Measurements from ENCODE around the gene PLCB3.
"Not testable (repeated sequence)": the region's sequence is repeated elsewhere in the genome, so short reads cannot be mapped to it uniquely, and the experiment has no call there.

The PLCB3 gene

DNA sequence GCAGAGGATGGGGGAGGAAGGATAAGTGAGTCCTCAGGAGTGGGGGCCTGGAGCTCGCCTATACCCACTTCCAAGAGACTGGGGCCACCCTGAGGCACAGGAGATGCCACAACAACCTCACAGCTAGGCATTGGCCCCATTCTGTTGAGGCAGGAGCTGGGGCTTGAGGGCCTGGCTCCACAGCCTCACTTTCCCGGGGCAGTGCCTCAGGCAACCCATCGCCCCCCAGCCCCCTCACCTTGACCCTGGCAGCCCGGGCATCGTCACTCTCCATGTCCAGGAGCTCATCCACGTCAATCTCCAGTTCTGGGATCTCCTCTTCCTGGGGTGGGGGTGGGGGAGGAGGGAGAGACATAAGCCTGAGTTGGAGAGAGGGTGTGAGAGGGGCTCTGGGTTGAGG is 6.4 kb upstream of the PLCB3 start:
- H3K4me3 ChIP-seq (ENCODE audit: insufficient read depth, low read depth, low read length, poor library complexity, severe bottlenecking): peak overlapping the region; percentile 20
- peaks cover 38% of the 10 kb centered on the region for H3K4me1 ChIP-seq (ENCODE audit: control insufficient read depth, insufficient read depth, low read length, poor library complexity, severe bottlenecking)
- no peak for DNase-seq
- no peaks in the 10 kb centered on the region for H3K27me3 ChIP-seq (replicated peaks; ENCODE audit: control insufficient read depth, insufficient read depth, low read length, poor library complexity, severe bottlenecking)
- H3K27ac ChIP-seq (ENCODE audit: insufficient read depth, low read length, poor library complexity, severe bottlenecking): peak overlapping the region; percentile 66
- no peaks in the 10 kb centered on the region for H3K36me3 ChIP-seq (ENCODE audit: control insufficient read depth, insufficient read depth, low read length)
- no peaks in the 10 kb centered on the region for H3K9me3 ChIP-seq (ENCODE audit: control insufficient read depth, low read length)

DNA sequence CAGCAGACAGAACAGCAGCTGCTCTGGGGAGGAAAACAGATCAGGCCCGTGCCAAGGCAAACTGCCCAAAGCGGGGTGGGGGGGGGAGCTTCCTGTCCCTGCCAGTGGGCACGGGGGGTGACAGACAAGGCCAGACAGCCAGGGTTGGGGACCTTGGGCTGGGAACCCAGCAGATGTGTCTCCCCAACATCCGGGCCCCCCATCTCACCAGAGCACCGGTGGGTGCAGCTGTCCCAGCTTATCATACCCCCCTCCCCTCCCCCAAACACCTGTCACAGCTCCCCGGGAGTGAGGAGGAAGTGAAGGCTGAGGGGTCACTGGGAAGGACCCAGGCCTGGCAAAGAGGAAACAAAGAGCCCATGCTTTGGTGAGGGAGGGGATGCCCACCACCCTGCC is 5.9 kb upstream of the PLCB3 start:
- H3K4me3 ChIP-seq (ENCODE audit: insufficient read depth, low read depth, low read length, poor library complexity, severe bottlenecking): peak overlapping the region; percentile 20

DNA sequence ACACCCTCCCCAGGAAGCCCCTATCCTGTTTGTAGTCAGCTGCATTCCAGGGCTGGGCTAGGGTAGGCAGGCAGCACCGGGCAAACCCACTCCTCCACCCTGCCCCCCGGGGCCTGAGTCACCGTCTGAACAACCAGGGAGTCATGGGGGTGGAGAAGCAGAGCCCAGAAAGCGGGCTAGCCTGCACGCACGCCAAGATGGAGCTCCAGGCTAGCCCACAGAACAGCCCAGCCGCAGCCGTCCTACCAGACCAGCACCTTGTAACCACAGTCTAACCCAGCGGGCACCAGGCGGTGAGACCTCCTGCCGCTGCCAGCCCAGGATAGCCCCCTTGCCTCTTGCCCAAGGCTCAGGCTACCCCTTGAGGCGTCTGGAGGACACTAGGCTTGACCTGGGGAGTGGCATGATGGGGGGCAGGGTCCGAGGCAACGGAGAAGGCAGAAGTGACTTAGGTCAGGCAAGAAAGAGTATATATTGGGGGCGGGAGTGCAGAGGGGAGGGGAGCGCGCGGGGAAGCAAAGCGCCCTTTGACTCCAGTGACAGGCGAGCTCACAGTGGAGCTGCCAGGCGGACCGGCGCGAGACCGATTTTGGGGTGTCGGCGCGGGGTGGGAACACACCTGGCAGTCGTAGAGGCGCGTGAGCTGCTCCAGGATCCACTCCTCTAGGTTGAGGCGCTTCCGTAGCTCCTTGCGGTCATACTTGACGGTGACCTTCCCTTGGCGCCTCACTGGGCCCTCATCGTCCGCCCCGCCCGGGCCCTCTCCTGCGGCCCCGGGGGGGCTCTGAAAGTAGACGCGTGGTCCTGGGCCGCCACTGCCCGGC is 5.3 kb upstream of the PLCB3 start:
- peaks cover 41% of the 10 kb centered on the region for H3K4me1 ChIP-seq (ENCODE audit: control insufficient read depth, insufficient read depth, low read length, poor library complexity, severe bottlenecking)
- H3K36me3 ChIP-seq (ENCODE audit: control insufficient read depth, insufficient read depth, low read length): no peaks in the 10 kb centered on the region
- H3K27ac ChIP-seq (ENCODE audit: insufficient read depth, low read length, poor library complexity, severe bottlenecking): peak overlapping the region; percentile 66
- no peaks in the 10 kb centered on the region for H3K27me3 ChIP-seq (replicated peaks; ENCODE audit: control insufficient read depth, insufficient read depth, low read length, poor library complexity, severe bottlenecking)
- H3K4me3 ChIP-seq (ENCODE audit: insufficient read depth, low read depth, low read length, poor library complexity, severe bottlenecking): peak overlapping the region; percentile 63
- DNase-seq: peak; percentile 35 to 71 (median 64)
- H3K9me3 ChIP-seq (ENCODE audit: control insufficient read depth, low read length): no peaks in the 10 kb centered on the region

More for the DNA sequence above, 5.9 kb upstream of the PLCB3 start:
- Histone ChIP-seq H3K36me3 (ENCODE audit: control insufficient read depth, insufficient read depth, low read length) (no peaks in the 10 kb centered on the region), H3K4me1 (ENCODE audit: control insufficient read depth, insufficient read depth, low read length, poor library complexity, severe bottlenecking) (peaks cover 38% of the 10 kb centered on the region), H3K9me3 (ENCODE audit: control insufficient read depth, low read length) (no peaks in the 10 kb centered on the region), H3K27me3 (replicated peaks; ENCODE audit: control insufficient read depth, insufficient read depth, low read length, poor library complexity, severe bottlenecking) (no peaks in the 10 kb centered on the region), H3K27ac (ENCODE audit: insufficient read depth, low read length, poor library complexity, severe bottlenecking) (peak overlapping the region; percentile 66)
- peak; percentile 24 to 50 (median 36) for DNase-seq

DNA sequence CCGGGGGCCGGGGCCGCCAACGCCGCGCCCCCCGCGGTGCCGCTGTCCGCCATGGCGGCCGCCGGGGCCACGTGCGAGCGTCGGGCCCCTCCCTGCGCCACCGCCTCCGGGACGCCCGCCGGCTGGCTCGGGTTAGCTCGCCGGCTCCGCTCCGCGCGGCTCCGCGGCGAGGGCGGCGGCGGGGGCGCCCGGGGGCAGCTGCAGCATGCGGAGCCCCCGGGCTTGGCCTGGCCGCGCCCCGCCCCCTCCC is 4.8 kb upstream of the PLCB3 start:
- not testable (repeated sequence) for H3K9me3 ChIP-seq (ENCODE audit: control insufficient read depth, low read length); H3K27ac ChIP-seq (ENCODE audit: insufficient read depth, low read length, poor library complexity, severe bottlenecking); DNase-seq; H3K36me3 ChIP-seq (ENCODE audit: control insufficient read depth, insufficient read depth, low read length); H3K27me3 ChIP-seq (replicated peaks; ENCODE audit: control insufficient read depth, insufficient read depth, low read length, poor library complexity, severe bottlenecking)
- Histone ChIP-seq H3K4me1 (ENCODE audit: control insufficient read depth, insufficient read depth, low read length, poor library complexity, severe bottlenecking) (peaks cover 42% of the 10 kb centered on the region), H3K4me3 (ENCODE audit: insufficient read depth, low read depth, low read length, poor library complexity, severe bottlenecking) (peak overlapping the region; percentile 78)

DNA sequence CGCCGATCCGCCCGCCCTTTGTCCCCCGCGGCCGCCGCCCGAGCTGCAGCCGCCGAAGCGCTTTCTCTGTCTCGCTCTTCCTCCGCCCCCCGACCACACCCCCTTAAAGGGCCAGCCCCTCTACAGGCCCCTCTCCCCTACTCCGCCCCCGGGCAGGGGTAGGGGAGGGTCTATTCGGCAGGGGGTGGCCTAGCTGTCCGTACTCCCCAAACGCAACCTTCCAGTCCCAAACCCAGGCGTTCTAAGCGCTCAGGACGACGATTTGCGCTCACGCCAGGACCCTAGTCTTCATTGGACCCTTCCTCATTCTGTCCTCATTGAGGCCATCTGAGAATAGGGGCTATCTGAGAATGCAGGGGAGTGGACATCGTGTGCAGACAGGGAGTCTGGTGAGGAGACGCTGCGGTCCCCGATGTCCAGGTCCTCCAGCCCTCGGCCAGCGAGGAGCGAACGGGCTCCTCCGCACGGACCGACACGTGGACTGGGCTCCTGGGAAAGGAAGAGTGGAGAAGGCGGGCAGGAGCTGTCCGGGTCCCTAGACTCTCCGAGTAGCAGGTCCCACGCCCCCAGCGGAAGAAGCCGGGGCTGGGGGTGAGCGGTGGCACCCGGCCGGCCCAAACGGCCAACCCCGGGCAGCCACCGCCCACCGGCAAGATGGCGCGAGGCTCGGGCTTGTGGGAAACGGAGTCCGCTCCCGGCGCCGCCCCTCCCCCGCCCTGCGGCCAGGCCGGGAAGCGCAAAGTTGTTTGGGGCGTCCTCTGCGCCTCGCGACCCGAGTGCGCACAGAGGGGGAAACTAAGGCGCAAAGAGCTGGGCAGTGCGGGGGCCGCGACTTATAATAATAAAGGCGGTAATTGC is 4.2 kb upstream of the PLCB3 start, which contains the start of gene PPP1R14B:
Gene PPP1R14B (minus strand): TSS at position 73 of the 858 bp plus-strand sequence. CDS start 270 bp downstream, outside the sequence.
- Histone ChIP-seq H3K27me3 (replicated peaks; ENCODE audit: control insufficient read depth, insufficient read depth, low read length, poor library complexity, severe bottlenecking) (no peaks in the 10 kb centered on the region), H3K4me1 (ENCODE audit: control insufficient read depth, insufficient read depth, low read length, poor library complexity, severe bottlenecking) (peaks cover 44% of the 10 kb centered on the region), H3K9me3 (ENCODE audit: control insufficient read depth, low read length) (no peaks in the 10 kb centered on the region), H3K4me3 (ENCODE audit: insufficient read depth, low read depth, low read length, poor library complexity, severe bottlenecking) (peak within 1 kb of the TSS; percentile 78), H3K36me3 (ENCODE audit: control insufficient read depth, insufficient read depth, low read length) (no peaks in the 10 kb centered on the region), H3K27ac (ENCODE audit: insufficient read depth, low read length, poor library complexity, severe bottlenecking) (peak within 1 kb of the TSS; percentile 66)
- DNase-seq: peak; percentile 61 to 69 (median 63)

DNA sequence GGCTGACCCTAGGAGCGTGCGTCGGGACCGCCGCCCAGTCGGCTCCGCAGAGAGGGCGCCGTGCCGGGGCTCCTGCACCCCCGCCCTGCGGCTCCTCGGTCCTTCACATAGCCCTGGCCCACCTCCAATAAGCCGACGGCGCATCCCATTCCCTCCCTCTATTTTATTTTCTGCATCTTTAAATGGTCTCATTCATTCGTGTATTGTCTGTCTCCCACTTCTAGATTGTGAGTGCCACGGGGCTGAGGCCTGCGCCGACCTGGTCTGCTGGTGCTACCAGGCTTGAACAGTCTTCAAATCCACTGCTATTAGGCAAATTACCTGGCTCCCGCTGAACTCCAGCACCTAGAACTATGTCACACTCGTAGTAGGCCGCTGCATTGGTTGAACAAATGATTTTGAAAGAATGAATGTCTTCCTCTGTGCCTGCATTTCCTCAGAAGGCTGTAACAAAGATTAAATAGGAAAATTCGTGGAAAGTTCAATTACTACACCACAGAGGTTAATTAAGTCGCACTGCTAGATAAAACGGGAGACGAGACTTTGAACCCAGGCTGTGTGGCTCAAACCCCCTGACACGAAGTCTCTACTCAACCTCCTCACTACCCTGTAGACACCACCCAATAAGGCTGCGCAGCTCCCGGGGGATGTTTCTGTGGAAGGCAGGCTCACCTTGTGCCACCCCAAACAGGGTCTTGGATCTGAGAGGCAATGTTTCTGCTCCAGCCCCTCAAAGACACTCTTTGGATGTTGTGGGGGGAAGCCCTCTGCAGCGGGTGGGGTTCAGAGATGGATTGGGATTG is 3.4 kb upstream of the PLCB3 start:
- no peaks in the 10 kb centered on the region for H3K9me3 ChIP-seq (ENCODE audit: control insufficient read depth, low read length)
- H3K27ac ChIP-seq (ENCODE audit: insufficient read depth, low read length, poor library complexity, severe bottlenecking): no peak overlapping the region
- DNase-seq: no peak
- H3K4me1 ChIP-seq (ENCODE audit: control insufficient read depth, insufficient read depth, low read length, poor library complexity, severe bottlenecking): peaks cover 46% of the 10 kb centered on the region
- no peaks in the 10 kb centered on the region for H3K27me3 ChIP-seq (replicated peaks; ENCODE audit: control insufficient read depth, insufficient read depth, low read length, poor library complexity, severe bottlenecking)
- no peaks in the 10 kb centered on the region for H3K36me3 ChIP-seq (ENCODE audit: control insufficient read depth, insufficient read depth, low read length)
- H3K4me3 ChIP-seq (ENCODE audit: insufficient read depth, low read depth, low read length, poor library complexity, severe bottlenecking): peak overlapping the region; percentile 78

DNA sequence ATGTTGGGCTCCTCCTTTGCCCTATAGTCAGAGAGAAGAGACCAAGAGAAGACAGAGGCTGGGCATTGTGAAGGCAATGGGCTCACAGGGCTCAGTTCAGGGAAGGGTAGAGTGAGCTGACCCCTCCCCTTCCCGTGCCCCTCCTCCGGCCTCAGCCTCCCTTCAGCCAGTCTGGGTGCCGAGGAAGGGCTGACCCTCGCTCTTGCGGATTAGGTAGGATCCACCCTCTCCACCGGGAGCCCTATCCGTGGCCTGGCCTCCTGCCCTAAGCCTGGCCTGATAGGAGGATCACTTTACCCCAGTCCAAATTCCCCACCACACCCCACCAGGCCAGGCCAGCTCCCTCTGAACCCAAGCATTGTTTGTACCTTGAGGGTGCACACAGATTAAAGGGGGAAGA is 2.8 kb upstream of the PLCB3 start:
- Histone ChIP-seq H3K4me3 (ENCODE audit: insufficient read depth, low read depth, low read length, poor library complexity, severe bottlenecking) (no peak overlapping the region), H3K9me3 (ENCODE audit: control insufficient read depth, low read length) (no peaks in the 10 kb centered on the region), H3K27me3 (replicated peaks; ENCODE audit: control insufficient read depth, insufficient read depth, low read length, poor library complexity, severe bottlenecking) (no peaks in the 10 kb centered on the region), H3K4me1 (ENCODE audit: control insufficient read depth, insufficient read depth, low read length, poor library complexity, severe bottlenecking) (peaks cover 46% of the 10 kb centered on the region), H3K36me3 (ENCODE audit: control insufficient read depth, insufficient read depth, low read length) (no peaks in the 10 kb centered on the region), H3K27ac (ENCODE audit: insufficient read depth, low read length, poor library complexity, severe bottlenecking) (no peak overlapping the region)
- DNase-seq: no peak

DNA sequence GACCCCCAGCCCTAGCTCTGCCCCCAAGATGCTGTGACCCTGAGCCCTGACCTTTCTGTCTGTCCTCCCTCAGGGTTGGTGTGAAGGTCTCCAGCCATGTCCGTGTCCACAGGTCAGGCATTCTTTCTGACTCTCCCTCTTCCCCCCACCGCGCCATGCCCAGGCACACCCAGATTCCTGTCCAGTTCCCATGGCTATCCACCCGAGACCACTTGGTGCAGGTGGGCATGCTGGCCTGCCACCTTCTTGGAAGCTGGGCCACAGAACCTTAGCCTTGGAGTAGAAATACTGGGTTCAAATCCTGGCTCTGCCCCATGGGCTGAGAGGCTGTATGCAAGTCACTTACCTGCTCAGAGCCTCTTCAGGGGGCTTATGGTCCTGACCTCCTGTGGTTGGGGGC is 2.3 kb upstream of the PLCB3 start:
- Histone ChIP-seq H3K36me3 (ENCODE audit: control insufficient read depth, insufficient read depth, low read length) (no peaks in the 10 kb centered on the region), H3K27me3 (replicated peaks; ENCODE audit: control insufficient read depth, insufficient read depth, low read length, poor library complexity, severe bottlenecking) (no peaks in the 10 kb centered on the region), H3K4me1 (ENCODE audit: control insufficient read depth, insufficient read depth, low read length, poor library complexity, severe bottlenecking) (peaks cover 46% of the 10 kb centered on the region), H3K27ac (ENCODE audit: insufficient read depth, low read length, poor library complexity, severe bottlenecking) (no peak overlapping the region), H3K4me3 (ENCODE audit: insufficient read depth, low read depth, low read length, poor library complexity, severe bottlenecking) (no peak overlapping the region), H3K9me3 (ENCODE audit: control insufficient read depth, low read length) (no peaks in the 10 kb centered on the region)
- no peak for DNase-seq

DNA sequence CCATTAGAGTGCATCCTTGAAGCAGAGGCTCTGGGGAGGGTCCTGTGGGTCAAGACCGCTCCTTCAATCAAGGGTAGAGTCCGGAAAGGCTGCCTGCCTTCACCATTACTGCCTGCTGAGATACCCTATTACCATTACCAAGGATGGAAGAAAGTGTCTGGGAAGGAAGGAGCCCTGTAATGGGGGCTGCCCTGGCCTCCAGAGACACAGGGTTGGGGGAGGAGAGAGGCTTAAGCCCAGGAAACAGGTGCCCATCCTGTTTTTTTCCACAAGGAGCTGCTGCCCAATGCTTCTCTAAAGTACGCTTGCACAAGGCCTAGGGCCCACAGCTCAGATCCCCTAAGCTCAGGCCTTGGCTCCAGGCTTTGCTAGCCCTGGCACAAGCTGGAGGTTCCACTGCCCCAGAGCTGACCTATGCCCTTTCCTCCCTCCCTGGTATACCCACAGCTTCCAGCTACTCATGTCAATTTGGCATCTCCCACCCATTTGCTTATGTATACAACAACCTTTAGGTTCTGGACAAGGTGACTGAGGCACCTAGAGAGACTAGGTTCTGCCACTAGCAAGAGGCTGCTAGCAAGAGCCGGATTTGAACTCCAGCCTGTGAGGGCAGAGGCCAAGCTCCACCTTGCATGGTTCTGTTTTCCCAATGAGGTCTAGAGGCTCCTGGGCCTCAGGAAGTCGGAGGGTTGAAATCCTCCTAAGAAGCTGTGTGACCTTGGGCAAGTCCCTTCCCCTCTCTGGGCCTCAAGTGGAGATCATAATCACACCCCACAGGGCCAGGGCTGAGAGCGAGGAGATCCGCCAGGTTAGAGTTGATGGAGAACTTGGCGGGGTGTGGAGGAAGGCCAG is 1.5 kb upstream of the PLCB3 start:
- Histone ChIP-seq H3K4me3 (ENCODE audit: insufficient read depth, low read depth, low read length, poor library complexity, severe bottlenecking) (no peak overlapping the region), H3K36me3 (ENCODE audit: control insufficient read depth, insufficient read depth, low read length) (no peaks in the 10 kb centered on the region), H3K4me1 (ENCODE audit: control insufficient read depth, insufficient read depth, low read length, poor library complexity, severe bottlenecking) (peaks cover 44% of the 10 kb centered on the region), H3K27ac (ENCODE audit: insufficient read depth, low read length, poor library complexity, severe bottlenecking) (no peak overlapping the region), H3K27me3 (replicated peaks; ENCODE audit: control insufficient read depth, insufficient read depth, low read length, poor library complexity, severe bottlenecking) (no peaks in the 10 kb centered on the region), H3K9me3 (ENCODE audit: control insufficient read depth, low read length) (no peaks in the 10 kb centered on the region)
- DNase-seq: no peak

All from effector memory CD4-positive, alpha-beta T cell (primary cell).